ENCODE measurements around the gene MINDY2.

GRCh38 chr15:58788056-58788710 is 17.1 kb downstream of the MINDY2 start:
- TF ChIP-seq CTCF (IDR thresholded peaks at IDR 0.05; ENCODE audit: low read length) (no peak), EZH2 (IDR thresholded peaks at IDR 0.05; ENCODE audit: borderline replicate concordance, low read length) (no peak)

All from OCI-LY1 (cell line).